ENCODE data around the gene SNX32. TPM values are rescaled to one million over a fixed set of nuclear protein-coding genes. Genes with fewer than 3 reads are reported as not detected.

Gene SNX32
- total and polyA plus RNA-seq, 9 of the 15 experiments (the other 6 are each of a cell fraction or from before 2014, with no cell fraction given) = 0.03 TPM; not detected in 7

DNA sequence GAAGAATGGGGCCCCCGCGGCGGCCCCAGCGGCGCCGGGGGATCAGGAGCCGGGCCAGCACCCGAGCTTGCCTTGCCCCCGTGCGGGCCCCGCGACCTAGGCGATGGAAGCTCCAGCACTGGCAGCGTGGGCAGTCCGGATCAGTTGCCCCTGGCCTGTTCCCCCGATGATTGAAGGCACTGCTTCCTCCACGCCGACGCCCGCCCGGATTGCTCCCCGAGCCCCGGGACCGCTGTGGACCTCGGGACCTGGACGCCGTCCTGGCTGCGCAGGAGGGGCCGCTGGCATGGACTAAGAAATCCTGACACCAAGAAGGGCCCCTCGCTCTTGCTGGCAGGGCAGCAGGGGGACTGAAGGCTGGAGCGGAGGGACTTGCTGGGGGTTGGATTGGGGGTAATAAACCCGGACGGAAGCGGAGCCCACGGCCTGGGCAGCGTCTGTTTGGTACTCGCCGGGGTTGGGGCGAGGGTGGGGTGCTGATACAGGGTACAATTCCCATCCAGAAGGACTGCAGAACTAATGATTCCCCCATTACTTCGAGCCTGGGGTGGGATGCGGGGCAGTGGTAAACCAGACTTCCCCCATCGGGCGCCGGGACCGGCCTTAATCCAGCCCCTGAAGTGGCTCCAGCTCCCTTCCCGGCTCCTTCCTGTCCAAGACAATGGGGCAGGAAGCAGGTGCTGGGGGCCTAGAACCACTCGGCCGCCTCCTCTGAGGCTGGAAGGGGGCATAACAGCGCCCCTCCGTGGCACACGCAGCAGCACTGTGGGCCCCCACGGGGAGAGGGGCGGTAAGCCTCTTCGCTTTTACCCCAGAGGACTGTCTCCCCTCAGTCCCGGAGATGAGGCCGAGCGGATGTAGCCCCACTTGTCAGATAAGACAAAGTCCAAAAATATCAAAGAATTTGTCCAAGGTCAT is 57.7 kb downstream of the SNX32 start (continued):
- TF ChIP-seq, protein P1, sequence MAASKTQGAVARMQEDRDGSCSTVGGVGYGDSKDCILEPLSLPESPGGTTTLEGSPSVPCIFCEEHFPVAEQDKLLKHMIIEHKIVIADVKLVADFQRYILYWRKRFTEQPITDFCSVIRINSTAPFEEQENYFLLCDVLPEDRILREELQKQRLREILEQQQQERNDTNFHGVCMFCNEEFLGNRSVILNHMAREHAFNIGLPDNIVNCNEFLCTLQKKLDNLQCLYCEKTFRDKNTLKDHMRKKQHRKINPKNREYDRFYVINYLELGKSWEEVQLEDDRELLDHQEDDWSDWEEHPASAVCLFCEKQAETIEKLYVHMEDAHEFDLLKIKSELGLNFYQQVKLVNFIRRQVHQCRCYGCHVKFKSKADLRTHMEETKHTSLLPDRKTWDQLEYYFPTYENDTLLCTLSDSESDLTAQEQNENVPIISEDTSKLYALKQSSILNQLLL (CRISPR knock-in tag; IDR thresholded peaks at IDR 0.05; ENCODE audit: borderline replicate concordance) = no peak
- no peak for TF ChIP-seq XRCC3 (IDR thresholded peaks at IDR 0.05)
- no peak for TF ChIP-seq CBFA2T3 (IDR thresholded peaks at IDR 0.05)
- TF ChIP-seq C11orf30 (IDR thresholded peaks at IDR 0.05; ENCODE audit: low read depth) = no peak
- peak; percentile 68; the same call in 1 of the 2 replicates for TF ChIP-seq KAT7 (CRISPR knock-in tag; IDR thresholded peaks at IDR 0.05; ENCODE audit: borderline replicate concordance)
- TF ChIP-seq, protein P2, sequence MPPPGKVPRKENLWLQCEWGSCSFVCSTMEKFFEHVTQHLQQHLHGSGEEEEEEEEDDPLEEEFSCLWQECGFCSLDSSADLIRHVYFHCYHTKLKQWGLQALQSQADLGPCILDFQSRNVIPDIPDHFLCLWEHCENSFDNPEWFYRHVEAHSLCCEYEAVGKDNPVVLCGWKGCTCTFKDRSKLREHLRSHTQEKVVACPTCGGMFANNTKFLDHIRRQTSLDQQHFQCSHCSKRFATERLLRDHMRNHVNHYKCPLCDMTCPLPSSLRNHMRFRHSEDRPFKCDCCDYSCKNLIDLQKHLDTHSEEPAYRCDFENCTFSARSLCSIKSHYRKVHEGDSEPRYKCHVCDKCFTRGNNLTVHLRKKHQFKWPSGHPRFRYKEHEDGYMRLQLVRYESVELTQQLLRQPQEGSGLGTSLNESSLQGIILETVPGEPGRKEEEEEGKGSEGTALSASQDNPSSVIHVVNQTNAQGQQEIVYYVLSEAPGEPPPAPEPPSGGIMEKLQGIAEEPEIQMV (tag; conservative IDR thresholded peaks at IDR 0.05; ENCODE audit: low read depth) = no peak
- TF ChIP-seq, protein P3, sequence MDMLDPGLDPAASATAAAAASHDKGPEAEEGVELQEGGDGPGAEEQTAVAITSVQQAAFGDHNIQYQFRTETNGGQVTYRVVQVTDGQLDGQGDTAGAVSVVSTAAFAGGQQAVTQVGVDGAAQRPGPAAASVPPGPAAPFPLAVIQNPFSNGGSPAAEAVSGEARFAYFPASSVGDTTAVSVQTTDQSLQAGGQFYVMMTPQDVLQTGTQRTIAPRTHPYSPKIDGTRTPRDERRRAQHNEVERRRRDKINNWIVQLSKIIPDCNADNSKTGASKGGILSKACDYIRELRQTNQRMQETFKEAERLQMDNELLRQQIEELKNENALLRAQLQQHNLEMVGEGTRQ (CRISPR knock-in tag; IDR thresholded peaks at IDR 0.05) = no peak
- no peak for TF ChIP-seq CBX5 (IDR thresholded peaks at IDR 0.05; ENCODE audit: borderline replicate concordance, low read depth)
- TF ChIP-seq TAF9B (IDR thresholded peaks at IDR 0.05; ENCODE audit: partially characterized antibody) = no peak
- no peak for TF ChIP-seq CREBBP (IDR thresholded peaks at IDR 0.05; ENCODE audit: low read depth, low read length)
- TF ChIP-seq, protein P4, sequence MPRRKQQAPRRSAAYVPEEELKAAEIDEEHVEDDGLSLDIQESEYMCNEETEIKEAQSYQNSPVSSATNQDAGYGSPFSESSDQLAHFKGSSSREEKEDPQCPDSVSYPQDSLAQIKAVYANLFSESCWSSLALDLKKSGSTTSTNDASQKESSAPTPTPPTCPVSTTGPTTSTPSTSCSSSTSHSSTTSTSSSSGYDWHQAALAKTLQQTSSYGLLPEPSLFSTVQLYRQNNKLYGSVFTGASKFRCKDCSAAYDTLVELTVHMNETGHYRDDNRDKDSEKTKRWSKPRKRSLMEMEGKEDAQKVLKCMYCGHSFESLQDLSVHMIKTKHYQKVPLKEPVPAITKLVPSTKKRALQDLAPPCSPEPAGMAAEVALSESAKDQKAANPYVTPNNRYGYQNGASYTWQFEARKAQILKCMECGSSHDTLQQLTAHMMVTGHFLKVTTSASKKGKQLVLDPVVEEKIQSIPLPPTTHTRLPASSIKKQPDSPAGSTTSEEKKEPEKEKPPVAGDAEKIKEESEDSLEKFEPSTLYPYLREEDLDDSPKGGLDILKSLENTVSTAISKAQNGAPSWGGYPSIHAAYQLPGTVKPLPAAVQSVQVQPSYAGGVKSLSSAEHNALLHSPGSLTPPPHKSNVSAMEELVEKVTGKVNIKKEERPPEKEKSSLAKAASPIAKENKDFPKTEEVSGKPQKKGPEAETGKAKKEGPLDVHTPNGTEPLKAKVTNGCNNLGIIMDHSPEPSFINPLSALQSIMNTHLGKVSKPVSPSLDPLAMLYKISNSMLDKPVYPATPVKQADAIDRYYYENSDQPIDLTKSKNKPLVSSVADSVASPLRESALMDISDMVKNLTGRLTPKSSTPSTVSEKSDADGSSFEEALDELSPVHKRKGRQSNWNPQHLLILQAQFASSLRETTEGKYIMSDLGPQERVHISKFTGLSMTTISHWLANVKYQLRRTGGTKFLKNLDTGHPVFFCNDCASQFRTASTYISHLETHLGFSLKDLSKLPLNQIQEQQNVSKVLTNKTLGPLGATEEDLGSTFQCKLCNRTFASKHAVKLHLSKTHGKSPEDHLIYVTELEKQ (CRISPR knock-in tag; IDR thresholded peaks at IDR 0.05) = no peak
- TF ChIP-seq LCOR (CRISPR knock-in tag; IDR thresholded peaks at IDR 0.05) = peak; percentile 50; the same call in 1 of the 2 replicates
- TF ChIP-seq, protein P5, sequence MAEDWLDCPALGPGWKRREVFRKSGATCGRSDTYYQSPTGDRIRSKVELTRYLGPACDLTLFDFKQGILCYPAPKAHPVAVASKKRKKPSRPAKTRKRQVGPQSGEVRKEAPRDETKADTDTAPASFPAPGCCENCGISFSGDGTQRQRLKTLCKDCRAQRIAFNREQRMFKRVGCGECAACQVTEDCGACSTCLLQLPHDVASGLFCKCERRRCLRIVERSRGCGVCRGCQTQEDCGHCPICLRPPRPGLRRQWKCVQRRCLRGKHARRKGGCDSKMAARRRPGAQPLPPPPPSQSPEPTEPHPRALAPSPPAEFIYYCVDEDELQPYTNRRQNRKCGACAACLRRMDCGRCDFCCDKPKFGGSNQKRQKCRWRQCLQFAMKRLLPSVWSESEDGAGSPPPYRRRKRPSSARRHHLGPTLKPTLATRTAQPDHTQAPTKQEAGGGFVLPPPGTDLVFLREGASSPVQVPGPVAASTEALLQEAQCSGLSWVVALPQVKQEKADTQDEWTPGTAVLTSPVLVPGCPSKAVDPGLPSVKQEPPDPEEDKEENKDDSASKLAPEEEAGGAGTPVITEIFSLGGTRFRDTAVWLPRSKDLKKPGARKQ (CRISPR knock-in tag; IDR thresholded peaks at IDR 0.05) = no peak
- TF ChIP-seq ZNF695 (CRISPR knock-in tag; IDR thresholded peaks at IDR 0.05) = no peak
- TF ChIP-seq, protein P6, sequence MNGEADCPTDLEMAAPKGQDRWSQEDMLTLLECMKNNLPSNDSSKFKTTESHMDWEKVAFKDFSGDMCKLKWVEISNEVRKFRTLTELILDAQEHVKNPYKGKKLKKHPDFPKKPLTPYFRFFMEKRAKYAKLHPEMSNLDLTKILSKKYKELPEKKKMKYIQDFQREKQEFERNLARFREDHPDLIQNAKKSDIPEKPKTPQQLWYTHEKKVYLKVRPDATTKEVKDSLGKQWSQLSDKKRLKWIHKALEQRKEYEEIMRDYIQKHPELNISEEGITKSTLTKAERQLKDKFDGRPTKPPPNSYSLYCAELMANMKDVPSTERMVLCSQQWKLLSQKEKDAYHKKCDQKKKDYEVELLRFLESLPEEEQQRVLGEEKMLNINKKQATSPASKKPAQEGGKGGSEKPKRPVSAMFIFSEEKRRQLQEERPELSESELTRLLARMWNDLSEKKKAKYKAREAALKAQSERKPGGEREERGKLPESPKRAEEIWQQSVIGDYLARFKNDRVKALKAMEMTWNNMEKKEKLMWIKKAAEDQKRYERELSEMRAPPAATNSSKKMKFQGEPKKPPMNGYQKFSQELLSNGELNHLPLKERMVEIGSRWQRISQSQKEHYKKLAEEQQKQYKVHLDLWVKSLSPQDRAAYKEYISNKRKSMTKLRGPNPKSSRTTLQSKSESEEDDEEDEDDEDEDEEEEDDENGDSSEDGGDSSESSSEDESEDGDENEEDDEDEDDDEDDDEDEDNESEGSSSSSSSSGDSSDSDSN (IDR thresholded peaks at IDR 0.05; ENCODE audit: borderline replicate concordance in 1 of 2, low read depth in 2 of 2, low read length in 2 of 2) = no peak
